Epithelial cell of esophagus (primary cell): Measurements from ENCODE around the gene MORF4L2.

Experiments
- DNase-seq: peaks from one replicate; pipeline ENCODE4 v3.0.0; 2010; ENCODE audit warnings: low read depth
- H3K4me3 ChIP-seq: 2 replicates; pipeline ENCODE4 v1.5.1; 2011; ENCODE audit warnings: mild to moderate bottlenecking, low read length, control low read depth
- CTCF ChIP-seq: IDR thresholded peaks from 2 replicates; pipeline ENCODE4 v1.5.1; 2011; ENCODE audit warnings: low read depth, mild to moderate bottlenecking, low read length, control low read depth, inconsistent platforms; ENCODE audit not compliant: insufficient read depth; ENCODE audit errors: missing control alignments

The MORF4L2 gene

GRCh38 chrX:103727115-103727514, 40.6 kb upstream of the MORF4L2 start:
- no peak overlapping the region for H3K4me3 ChIP-seq
- no peak for DNase-seq
- TF ChIP-seq CTCF, result no peak

- H3K4me3 ChIP-seq, result no peak overlapping the region
- no peak for TF ChIP-seq CTCF
- DNase-seq, result no peak
These were observed 40.0 kb upstream of the MORF4L2 start for GRCh38 chrX:103726477-103726876.

- no peak overlapping the region for H3K4me3 ChIP-seq
- DNase-seq, result peak; percentile 86
- no peak for TF ChIP-seq CTCF
These were observed 36.0 kb upstream of the MORF4L2 start for GRCh38 chrX:103722505-103722904.

- no peak for TF ChIP-seq CTCF
- H3K4me3 ChIP-seq, result no peak overlapping the region
- no peak for DNase-seq
These were observed 31.6 kb upstream of the MORF4L2 start for GRCh38 chrX:103718120-103718519.

GRCh38 chrX:103716962-103717361, 30.5 kb upstream of the MORF4L2 start:
- no peak overlapping the region for H3K4me3 ChIP-seq
- no peak for TF ChIP-seq CTCF
- peak; percentile 77 for DNase-seq

GRCh38 chrX:103710609-103711008, 24.1 kb upstream of the MORF4L2 start, which contains the start of gene TMEM31:
TSS of gene TMEM31 (plus strand) at chrX:103710909. CDS start at chrX:103712259, 1,350 bp downstream.
- DNase-seq, result no peak
- TF ChIP-seq CTCF, result no peak
- no peak within 1 kb of the TSS for H3K4me3 ChIP-seq

GRCh38 chrX:103704863-103705262, 18.4 kb upstream of the MORF4L2 start:
- no peak for DNase-seq
- H3K4me3 ChIP-seq, result no peak overlapping the region
- TF ChIP-seq CTCF, result no peak
